Loucy (cell line): ENCODE measurements around the gene TMEM191C.

Experiments
- CTCF ChIP-seq: fragments of 200-600 bp; sonication (generic); conservative IDR thresholded peaks from 2 replicates; pipeline ENCODE4 v1.5.1; 2014; ENCODE audit warnings: mild to moderate bottlenecking, antibody characterized with exemption, low read length
- EZH2phosphoT487 ChIP-seq: fragments of 200-600 bp; IDR thresholded peaks from 2 replicates; pipeline ENCODE4 v1.6.1; 2018; ENCODE audit warnings: antibody characterized with exemption, mild to moderate bottlenecking, moderate library complexity, borderline replicate concordance

GRCh38 chr22:21443735-21444421 lies 23.3 kb upstream of the TMEM191C start:
- no peak for TF ChIP-seq CTCF
- TF ChIP-seq EZH2phosphoT487: no peak
